Activated naive CD8-positive, alpha-beta T cell (primary cell): Measurements from ENCODE around the gene KRTAP26-1.

ENCODE experiments used
- H3K27ac Mint-ChIP-seq: one replicate; pipeline ENCODE4 v1.8.0; 2021; ENCODE audit warnings: mixed read lengths
- H3K27me3 Mint-ChIP-seq: one replicate; pipeline ENCODE4 v1.8.0; 2021; ENCODE audit warnings: mixed read lengths
- H3K36me3 Mint-ChIP-seq: one replicate; pipeline ENCODE4 v1.8.0; 2021; ENCODE audit warnings: mixed read lengths
- H3K4me1 Mint-ChIP-seq: one replicate; pipeline ENCODE4 v1.8.0; 2021; ENCODE audit warnings: low read depth, mixed read lengths
- H3K4me3 Mint-ChIP-seq: one replicate; pipeline ENCODE4 v1.8.0; 2021; ENCODE audit warnings: mild to moderate bottlenecking, mixed read lengths
- H3K9me3 Mint-ChIP-seq: one replicate; pipeline ENCODE4 v1.8.0; 2021; ENCODE audit warnings: low read depth, mixed read lengths

Gene KRTAP26-1

DNA sequence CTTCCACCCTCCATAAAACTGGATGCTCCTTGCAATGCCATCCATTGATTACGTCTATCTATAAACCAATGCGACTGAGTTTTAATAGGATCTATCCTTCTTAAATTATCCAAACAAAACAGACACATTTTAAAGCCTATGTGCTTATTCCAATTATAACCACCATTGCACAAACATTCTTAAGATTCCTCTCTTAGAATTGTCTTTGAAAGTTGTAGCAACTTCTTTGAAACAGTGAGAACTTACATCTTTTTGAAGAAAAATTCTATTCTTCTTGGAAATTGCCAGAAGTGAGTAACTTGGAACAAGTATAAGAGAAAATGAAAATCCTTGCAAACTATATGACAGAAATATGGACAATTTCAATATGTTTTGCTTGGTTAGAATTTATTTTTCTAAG is at the start of gene KRTAP26-1:
KRTAP26-1 (minus strand) TSS at position 101 of the 400 bp plus-strand sequence. CDS start 280 bp downstream, outside the sequence.
- H3K27me3 Mint-ChIP-seq, result peaks cover 7% of the 10 kb centered on the region
- no peak within 1 kb of the TSS for H3K27ac Mint-ChIP-seq
- no peak within 1 kb of the TSS for H3K4me3 Mint-ChIP-seq
- H3K4me1 Mint-ChIP-seq, result no peaks in the 10 kb centered on the region
- no peaks in the 10 kb centered on the region for H3K9me3 Mint-ChIP-seq
- H3K36me3 Mint-ChIP-seq, result no peaks in the 10 kb centered on the region

DNA sequence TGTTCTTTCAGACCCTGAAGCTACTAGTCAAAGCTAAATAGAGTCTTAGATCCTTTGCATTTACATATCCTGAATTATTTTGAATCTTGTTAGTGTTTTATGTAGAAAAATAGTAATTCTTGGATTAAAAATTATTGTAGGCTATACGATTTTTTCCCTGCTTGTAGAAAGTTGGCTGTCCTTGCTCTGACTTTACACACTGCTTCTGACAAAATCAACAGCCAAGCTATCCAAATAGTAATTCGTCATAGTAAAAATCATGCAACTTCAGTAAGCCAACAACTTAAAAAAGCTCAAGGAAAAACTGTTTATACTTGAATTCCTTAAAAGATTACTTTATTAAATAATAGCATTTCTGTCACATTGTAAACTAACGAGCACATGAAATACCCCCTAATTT is 35.8 kb upstream of the KRTAP26-1 start:
- no peaks in the 10 kb centered on the region for H3K9me3 Mint-ChIP-seq
- no peaks in the 10 kb centered on the region for H3K36me3 Mint-ChIP-seq
- H3K4me1 Mint-ChIP-seq, result no peaks in the 10 kb centered on the region
- peaks cover 8% of the 10 kb centered on the region for H3K27me3 Mint-ChIP-seq
- H3K4me3 Mint-ChIP-seq, result no peak overlapping the region
- no peak overlapping the region for H3K27ac Mint-ChIP-seq

- peaks cover 5% of the 10 kb centered on the region for H3K27me3 Mint-ChIP-seq
- no peak overlapping the region for H3K4me3 Mint-ChIP-seq
- H3K36me3 Mint-ChIP-seq, result no peaks in the 10 kb centered on the region
- no peaks in the 10 kb centered on the region for H3K9me3 Mint-ChIP-seq
- H3K27ac Mint-ChIP-seq, result no peak overlapping the region
- H3K4me1 Mint-ChIP-seq, result no peaks in the 10 kb centered on the region
Measured at GRCh38 chr21:30354308-30355005, 34.3 kb upstream of the KRTAP26-1 start.

GRCh38 chr21:30351534-30351933 is 31.4 kb upstream of the KRTAP26-1 start:
- Mint-ChIP-seq H3K36me3 (no peaks in the 10 kb centered on the region), H3K4me3 (no peak overlapping the region), H3K27ac (no peak overlapping the region)

DNA sequence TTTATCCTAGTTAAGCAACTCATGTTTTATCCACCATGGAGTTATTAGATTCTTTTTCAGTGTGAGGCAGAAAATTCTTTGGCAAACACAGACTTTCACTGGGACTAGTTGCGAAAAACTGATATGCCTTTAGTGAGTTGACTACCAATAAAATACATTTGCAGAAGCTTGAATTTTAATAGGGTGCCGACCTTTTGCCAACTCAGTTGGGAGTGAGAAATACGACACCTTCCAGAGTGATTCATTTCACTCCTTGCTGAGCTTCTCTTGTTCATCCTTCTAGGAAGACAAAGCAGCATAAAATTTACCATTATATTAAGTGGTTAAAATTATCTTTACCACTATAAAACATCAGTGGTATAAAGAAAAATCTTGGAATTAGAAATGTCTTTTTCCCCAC is 29.5 kb upstream of the KRTAP26-1 start:
- Mint-ChIP-seq H3K4me1 (no peaks in the 10 kb centered on the region), H3K27me3 (peaks cover 1% of the 10 kb centered on the region), H3K9me3 (no peaks in the 10 kb centered on the region), H3K27ac (no peak overlapping the region), H3K36me3 (no peaks in the 10 kb centered on the region), H3K4me3 (no peak overlapping the region)

More at GRCh38 chr21:30351534-30351933, 31.4 kb upstream of the KRTAP26-1 start:
- H3K4me1 Mint-ChIP-seq, result no peaks in the 10 kb centered on the region
- no peaks in the 10 kb centered on the region for H3K9me3 Mint-ChIP-seq
- H3K27me3 Mint-ChIP-seq, result peaks cover 5% of the 10 kb centered on the region

- Mint-ChIP-seq H3K9me3 (no peaks in the 10 kb centered on the region), H3K4me1 (no peaks in the 10 kb centered on the region), H3K27me3 (peaks cover 2% of the 10 kb centered on the region), H3K36me3 (no peaks in the 10 kb centered on the region), H3K4me3 (no peak within 1 kb of the TSS), H3K27ac (no peak within 1 kb of the TSS)
Measured at GRCh38 chr21:30348506-30348905, 28.4 kb upstream of the KRTAP26-1 start, which contains the start of gene KRTAP23-1. Gene KRTAP23-1 (minus strand): TSS chr21:30348606. CDS start chr21:30348606, 0 bp downstream.

DNA sequence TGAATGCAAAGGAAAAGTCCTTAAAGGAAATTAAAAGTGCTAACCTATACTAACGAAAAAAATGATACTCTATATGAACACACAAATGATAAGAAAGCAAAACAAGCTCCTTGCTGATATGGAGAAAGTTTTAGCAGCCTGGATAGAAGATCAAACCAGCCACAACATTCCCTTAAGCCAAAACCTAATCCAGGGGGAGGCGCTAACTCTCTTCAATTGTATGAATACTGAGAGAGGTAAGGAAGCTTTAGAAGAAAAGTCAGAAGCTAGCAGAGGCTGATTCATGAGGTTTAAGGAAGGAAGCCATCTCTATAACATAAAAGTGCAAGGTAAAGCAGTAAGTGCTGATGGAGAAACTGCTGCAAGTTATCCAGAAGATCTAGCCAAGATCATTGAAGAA is 24.9 kb upstream of the KRTAP26-1 start:
- H3K4me3 Mint-ChIP-seq, result no peak overlapping the region
- H3K4me1 Mint-ChIP-seq, result no peaks in the 10 kb centered on the region
- no peaks in the 10 kb centered on the region for H3K36me3 Mint-ChIP-seq
- H3K9me3 Mint-ChIP-seq, result no peaks in the 10 kb centered on the region
- no peak overlapping the region for H3K27ac Mint-ChIP-seq
- peaks cover 9% of the 10 kb centered on the region for H3K27me3 Mint-ChIP-seq

GRCh38 chr21:30340714-30341573 is 20.8 kb upstream of the KRTAP26-1 start:
- Mint-ChIP-seq H3K27me3 (peaks cover 9% of the 10 kb centered on the region), H3K9me3 (no peaks in the 10 kb centered on the region), H3K36me3 (no peaks in the 10 kb centered on the region), H3K27ac (no peak overlapping the region), H3K4me3 (no peak overlapping the region), H3K4me1 (no peaks in the 10 kb centered on the region)

DNA sequence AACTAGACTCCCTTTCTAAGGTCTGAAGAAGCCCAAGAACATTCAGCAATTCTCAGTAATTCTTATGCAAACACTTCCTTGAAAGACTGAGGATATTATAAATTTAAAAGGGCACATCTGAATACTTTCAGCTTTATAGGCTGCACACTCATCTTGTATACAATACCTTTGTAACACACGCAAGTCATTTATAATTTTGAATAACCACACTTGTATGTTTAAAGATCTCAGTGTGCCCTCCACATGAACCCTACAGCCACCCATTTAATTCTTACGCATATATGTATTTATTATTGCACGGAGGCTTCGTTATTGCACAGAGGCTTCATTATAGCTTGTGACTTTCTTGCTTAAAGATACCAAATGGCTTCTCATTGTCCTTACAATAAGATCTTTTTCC is 18.6 kb upstream of the KRTAP26-1 start:
- no peak overlapping the region for H3K4me3 Mint-ChIP-seq
- peaks cover 7% of the 10 kb centered on the region for H3K27me3 Mint-ChIP-seq
- H3K36me3 Mint-ChIP-seq, result no peaks in the 10 kb centered on the region
- no peaks in the 10 kb centered on the region for H3K4me1 Mint-ChIP-seq
- no peaks in the 10 kb centered on the region for H3K9me3 Mint-ChIP-seq
- no peak overlapping the region for H3K27ac Mint-ChIP-seq

GRCh38 chr21:30337772-30338171 is 17.7 kb upstream of the KRTAP26-1 start:
- Mint-ChIP-seq H3K4me1 (no peaks in the 10 kb centered on the region), H3K4me3 (no peak overlapping the region), H3K27ac (no peak overlapping the region), H3K27me3 (peaks cover 4% of the 10 kb centered on the region), H3K36me3 (no peaks in the 10 kb centered on the region), H3K9me3 (no peaks in the 10 kb centered on the region)

GRCh38 chr21:30337276-30337744 is 17.2 kb upstream of the KRTAP26-1 start, which contains the start of gene KRTAP27-1:
Gene KRTAP27-1 (minus strand): TSS chr21:30337694. CDS start chr21:30337668, 26 bp downstream.
- Mint-ChIP-seq H3K9me3 (no peaks in the 10 kb centered on the region), H3K4me3 (no peak within 1 kb of the TSS), H3K27ac (no peak within 1 kb of the TSS), H3K36me3 (no peaks in the 10 kb centered on the region), H3K4me1 (no peaks in the 10 kb centered on the region), H3K27me3 (peaks cover 4% of the 10 kb centered on the region)

DNA sequence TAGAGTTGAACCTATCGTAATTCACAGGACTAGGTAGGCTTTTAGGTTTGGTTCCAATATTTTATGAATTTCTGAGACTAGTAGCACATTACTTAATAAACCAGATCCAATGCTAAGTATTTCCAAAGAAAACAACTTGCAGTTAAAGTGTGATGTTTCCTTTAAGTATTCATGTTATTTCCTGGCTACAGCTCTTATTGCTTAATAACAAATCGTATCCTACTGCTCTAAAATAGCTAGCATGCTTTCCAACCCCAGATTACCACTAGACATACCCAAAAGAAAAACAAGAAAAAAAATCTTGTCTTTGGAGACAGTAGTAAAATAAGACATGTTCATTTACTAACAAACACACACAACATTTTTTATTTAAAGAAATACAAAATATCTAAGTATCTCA is 16.5 kb upstream of the KRTAP26-1 start:
- Mint-ChIP-seq H3K9me3 (no peaks in the 10 kb centered on the region), H3K4me3 (no peak overlapping the region), H3K27ac (no peak overlapping the region), H3K27me3 (peaks cover 1% of the 10 kb centered on the region), H3K4me1 (no peaks in the 10 kb centered on the region), H3K36me3 (no peaks in the 10 kb centered on the region)

GRCh38 chr21:30333736-30334135 is 13.6 kb upstream of the KRTAP26-1 start:
- Mint-ChIP-seq H3K27ac (no peak overlapping the region), H3K27me3 (no peaks in the 10 kb centered on the region), H3K36me3 (no peaks in the 10 kb centered on the region), H3K4me1 (no peaks in the 10 kb centered on the region), H3K9me3 (no peaks in the 10 kb centered on the region), H3K4me3 (no peak overlapping the region)

GRCh38 chr21:30332681-30333080 is 12.6 kb upstream of the KRTAP26-1 start:
- H3K4me3 Mint-ChIP-seq, result no peak overlapping the region
- no peaks in the 10 kb centered on the region for H3K4me1 Mint-ChIP-seq
- H3K27ac Mint-ChIP-seq, result no peak overlapping the region
- H3K27me3 Mint-ChIP-seq, result no peaks in the 10 kb centered on the region
- no peaks in the 10 kb centered on the region for H3K9me3 Mint-ChIP-seq
- no peaks in the 10 kb centered on the region for H3K36me3 Mint-ChIP-seq

DNA sequence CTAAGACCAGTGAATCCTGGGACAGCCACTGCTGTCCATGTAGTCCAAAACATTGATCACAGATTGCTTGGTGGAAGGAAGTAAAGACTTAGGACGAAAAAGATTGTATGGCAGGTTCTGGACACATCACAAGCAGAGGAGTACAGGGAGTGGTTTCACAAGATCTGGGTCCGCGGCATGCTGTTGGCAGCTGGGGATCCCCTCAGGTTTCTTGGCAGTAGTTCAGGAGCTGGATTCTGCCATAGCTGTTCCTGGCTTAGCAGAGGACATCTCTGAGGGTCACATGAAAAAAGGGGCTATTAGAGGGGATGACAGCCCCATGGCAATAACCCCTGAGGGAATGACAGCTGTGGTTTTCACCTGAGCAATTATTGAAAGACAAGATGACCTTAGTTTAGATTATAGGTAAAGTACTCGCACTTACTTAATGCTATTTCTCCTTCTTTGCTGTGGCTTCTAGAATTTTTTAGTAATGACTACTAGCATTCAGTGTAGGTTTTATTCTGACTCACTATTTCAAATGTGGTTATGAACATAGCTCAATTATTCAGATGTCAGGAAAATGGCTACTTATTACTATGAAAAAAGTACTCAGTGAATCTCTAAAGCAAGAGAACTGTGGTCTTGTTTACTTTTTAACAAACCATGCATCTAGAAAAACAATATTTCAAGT is 9.2 kb upstream of the KRTAP26-1 start:
- H3K27me3 Mint-ChIP-seq, result peaks cover 3% of the 10 kb centered on the region
- H3K4me3 Mint-ChIP-seq, result no peak overlapping the region
- no peaks in the 10 kb centered on the region for H3K36me3 Mint-ChIP-seq

More for the DNA sequence above, 9.2 kb upstream of the KRTAP26-1 start:
- Mint-ChIP-seq H3K4me1 (no peaks in the 10 kb centered on the region), H3K9me3 (peaks cover 9% of the 10 kb centered on the region), H3K27ac (no peak overlapping the region)
